Measurements from ENCODE around the gene EXOSC10.
A peak's percentile ranks its signal among the peaks of the same experiment; 100 is the strongest.
"Not testable (repeated sequence)": the region's sequence is repeated elsewhere in the genome, so short reads cannot be mapped to it uniquely, and the experiment has no call there.

EXOSC10 gene

DNA sequence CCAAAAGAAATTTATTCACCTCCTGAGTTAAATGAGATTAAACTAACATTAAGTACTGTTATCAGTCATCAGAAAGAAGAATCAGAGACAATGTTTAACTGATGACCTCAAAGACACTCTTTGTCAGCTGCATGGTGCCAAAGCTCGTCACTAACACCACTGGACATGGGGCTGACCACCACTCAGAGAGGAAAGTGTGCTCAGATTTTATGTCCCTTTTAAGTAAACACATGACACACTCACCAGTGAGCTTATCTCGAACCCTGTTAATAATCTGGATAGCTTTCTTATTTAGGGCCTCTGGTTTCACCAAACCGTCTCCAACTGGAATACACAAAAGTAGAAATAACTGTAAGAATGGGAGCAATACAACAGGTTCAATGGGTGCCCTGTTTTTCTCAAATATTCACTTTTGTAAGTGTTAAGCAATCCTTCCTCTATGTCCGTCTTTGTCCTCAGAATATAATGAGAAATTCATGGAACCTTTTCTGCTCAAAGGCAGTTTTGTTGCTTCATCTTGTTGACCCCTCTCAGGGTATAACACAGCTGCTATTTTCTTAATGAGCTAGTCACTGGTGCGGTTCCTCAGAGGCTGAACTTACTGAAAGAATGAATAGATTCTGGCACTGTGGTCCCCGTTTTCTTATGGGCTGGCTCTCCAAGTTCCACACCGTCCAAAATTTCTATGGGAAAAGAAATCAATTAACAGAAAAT is 9.5 kb upstream of the EXOSC10 start:
- DNase-seq, result no peak

DNA sequence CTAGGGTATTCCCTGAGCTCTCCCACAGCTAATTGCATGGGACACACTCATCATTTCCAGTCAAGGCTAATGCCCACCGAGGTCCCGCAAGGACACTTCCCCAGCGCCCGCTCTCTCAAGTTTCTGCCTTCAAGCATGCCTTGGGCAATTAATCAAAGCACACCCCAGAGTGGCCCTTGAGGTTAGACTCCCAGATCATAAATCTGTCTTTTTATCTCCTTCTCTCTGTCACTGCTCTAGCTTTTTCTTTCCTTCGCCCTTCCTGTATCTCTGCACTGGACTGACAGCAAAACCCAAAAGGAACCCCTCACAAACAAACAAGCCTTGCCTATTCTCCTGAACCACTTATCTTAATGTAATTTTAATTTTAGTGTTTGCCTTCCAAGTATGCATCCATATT is 7.9 kb upstream of the EXOSC10 start:
- no peak for DNase-seq

DNA sequence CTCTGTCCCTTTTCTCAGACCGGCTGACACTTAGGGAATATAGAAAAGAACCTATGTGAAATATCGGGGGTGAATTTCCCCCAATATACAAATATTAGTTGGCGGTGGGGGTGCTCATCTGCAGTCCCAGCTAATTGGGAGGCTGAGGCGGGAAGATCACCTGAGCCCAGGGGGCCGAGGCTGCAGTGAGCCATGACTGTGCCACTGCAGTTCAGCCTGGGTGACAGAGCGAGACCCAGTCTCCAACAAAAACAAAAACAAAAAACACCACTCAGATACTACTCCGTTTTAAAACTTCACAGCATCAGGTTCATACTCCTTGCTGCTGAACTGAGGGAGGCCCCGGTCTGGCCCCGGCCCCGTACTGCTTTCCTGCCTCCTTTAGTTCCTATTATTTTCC is 5.9 kb upstream of the EXOSC10 start:
- DNase-seq, result no peak

- no peak for DNase-seq
Observed at GRCh38 chr1:11101347-11101746, 1.7 kb upstream of the EXOSC10 start.

- DNase-seq, result not testable (repeated sequence)
Observed at GRCh38 chr1:11100806-11101205, 1.1 kb upstream of the EXOSC10 start.

GRCh38 chr1:11100149-11100493 is 452 bp upstream of the EXOSC10 start:
- DNase-seq, result no peak

DNA sequence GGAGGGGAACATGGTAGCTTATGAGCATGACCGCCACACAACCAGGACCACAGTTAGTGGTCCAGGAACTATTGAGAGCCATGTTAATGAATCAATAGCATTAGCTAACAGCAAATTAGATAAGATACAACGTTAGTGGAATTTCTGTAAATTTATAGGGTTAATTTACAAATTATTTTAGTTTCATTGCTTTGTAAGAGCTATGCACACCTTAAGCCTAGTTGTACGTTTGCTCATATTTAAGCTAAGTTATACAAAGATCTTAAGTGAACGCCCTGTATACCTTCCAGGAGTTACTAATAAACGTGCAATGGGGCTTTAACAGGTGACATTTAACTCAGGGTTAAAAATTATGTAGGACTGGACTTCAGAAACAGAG is 749 bp downstream of the EXOSC10 start:
- DNase-seq, result no peak

DNA sequence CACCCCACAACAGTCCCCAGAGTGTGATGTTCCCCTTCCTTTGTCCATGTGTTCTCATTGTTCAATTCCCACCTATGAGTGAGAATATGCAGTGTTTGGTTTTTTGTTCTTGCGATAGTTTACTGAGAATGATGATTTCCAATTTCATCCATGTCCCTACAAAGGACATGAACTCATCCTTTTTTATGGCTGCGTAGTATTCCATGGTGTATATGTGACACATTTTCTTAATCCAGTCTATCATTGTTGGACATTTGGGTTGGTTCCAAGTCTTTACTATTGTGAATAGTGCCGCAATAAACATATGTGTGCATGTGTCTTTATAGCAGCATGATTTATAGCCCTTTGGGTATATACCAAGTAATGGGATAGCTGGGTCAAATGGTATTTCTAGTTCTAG is 15.9 kb downstream of the EXOSC10 start:
- DNase-seq, result not testable (repeated sequence)

GRCh38 chr1:11080931-11081330 is 18.7 kb downstream of the EXOSC10 start:
- no peak for DNase-seq

GRCh38 chr1:11078631-11079030 is 21.0 kb downstream of the EXOSC10 start:
- no peak for DNase-seq

GRCh38 chr1:11073398-11073797 is 26.3 kb downstream of the EXOSC10 start:
- not testable (repeated sequence) for DNase-seq

GRCh38 chr1:11072216-11072917 is 27.3 kb downstream of the EXOSC10 start:
- DNase-seq, result no peak

- peak; percentile 63 for DNase-seq
Observed at GRCh38 chr1:11071463-11072215, 28.0 kb downstream of the EXOSC10 start.

GRCh38 chr1:11070876-11071275 is 28.8 kb downstream of the EXOSC10 start:
- DNase-seq, result no peak

- DNase-seq, result no peak
Observed at GRCh38 chr1:11068600-11069473, 30.8 kb downstream of the EXOSC10 start.

DNA sequence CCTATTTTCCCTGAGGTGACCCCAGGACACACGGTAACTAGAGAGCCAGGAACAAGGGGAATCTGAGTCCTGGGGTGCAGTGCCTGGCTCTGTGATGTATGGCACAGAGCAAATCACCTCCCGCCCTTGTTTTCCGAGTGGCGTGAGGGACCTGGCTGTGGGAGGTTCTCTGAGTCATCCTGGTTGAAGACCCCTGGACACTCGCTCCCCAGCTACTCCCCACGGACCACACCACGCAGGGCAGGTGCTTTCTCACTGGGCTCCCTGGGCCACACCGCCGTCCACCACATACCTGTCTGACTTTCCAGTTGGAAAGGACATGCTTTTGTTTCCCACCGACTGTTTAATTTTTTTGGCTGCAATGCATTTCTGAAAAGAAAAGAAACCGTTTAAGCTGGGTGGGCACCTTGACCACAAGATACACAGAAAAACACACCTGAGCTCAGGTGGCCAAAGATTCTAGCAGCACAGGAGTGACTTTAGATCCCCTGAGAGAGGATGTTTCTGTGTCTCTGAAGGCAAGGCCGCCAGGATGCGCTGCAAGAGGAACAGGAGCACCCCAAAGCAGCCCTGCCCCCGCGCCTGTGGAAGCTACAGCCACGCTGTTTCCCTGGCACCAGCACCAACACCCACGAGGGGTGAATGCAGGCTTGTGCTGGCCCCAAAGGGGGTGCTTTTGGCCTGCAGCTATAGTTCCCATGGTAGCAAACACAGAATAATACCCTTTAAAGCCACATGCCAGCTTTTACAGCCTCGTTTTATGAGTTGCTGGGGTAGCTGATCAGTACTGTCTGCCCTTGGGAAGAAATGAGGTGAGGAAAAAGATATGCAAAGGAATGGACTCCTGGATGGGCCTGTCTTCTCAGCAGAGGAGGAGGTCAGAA is 31.7 kb downstream of the EXOSC10 start:
- no peak for DNase-seq

DNA sequence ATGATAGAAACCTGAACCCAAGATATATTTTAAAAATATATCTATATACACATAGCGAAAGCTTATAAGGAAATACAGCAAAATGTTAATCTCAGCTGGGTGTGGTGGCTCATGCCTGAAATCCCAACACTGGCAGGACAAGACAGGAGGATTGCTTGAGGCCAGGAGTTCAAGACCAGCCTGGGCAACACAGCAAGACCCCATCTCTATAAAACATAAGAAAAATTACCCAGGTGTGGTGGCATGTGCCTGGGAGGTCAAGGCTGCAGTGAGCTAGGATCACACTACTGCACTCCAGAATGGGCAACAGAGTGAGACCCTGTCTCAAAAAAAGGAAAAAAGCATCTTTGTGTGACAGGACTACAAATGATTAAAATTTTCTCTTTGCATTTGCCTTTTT is 33.9 kb downstream of the EXOSC10 start:
- no peak for DNase-seq

GRCh38 chr1:11064942-11065341 is 34.7 kb downstream of the EXOSC10 start:
- no peak for DNase-seq

- not testable (repeated sequence) for DNase-seq
Observed at GRCh38 chr1:11063937-11064537, 35.6 kb downstream of the EXOSC10 start.

DNA sequence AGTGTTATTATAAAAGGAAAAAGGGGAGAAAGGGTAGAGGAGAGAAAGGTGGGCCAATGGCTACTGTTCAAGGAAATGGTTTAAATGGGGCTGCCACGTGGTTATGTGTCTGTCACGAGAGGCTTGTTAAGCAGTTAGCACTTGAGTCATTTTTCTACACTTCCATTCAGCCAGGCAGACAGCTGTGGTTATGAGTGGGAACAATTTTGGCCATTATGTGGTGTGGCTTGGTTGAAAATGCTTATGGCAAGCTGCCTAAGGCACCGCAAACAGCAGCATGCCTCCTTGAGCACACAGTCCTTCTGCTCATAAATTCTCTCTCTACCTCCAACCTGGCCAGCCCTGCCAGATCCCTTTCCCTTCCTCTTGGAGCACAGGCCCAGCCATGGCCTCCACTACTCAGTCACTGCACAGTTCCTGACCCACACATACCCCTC is 36.7 kb downstream of the EXOSC10 start:
- DNase-seq, result no peak

GRCh38 chr1:11061652-11062365 is 37.9 kb downstream of the EXOSC10 start:
- no peak for DNase-seq
